Peyer's patch (tissue), 4 donors: Measurements from ENCODE around the gene TNFAIP3. TPM values are rescaled to one million over a fixed set of nuclear protein-coding genes. Genes with fewer than 3 reads are reported as not detected.

Source experiments
- DNase-seq, 3 donors: peaks; one replicate each; pipeline ENCODE4 v3.0.0-alpha.2; 2017 to 2019
- H3K27ac ChIP-seq, 4 donors: fragments of 200-600 bp; sonication (generic); one replicate each; pipeline ENCODE4 v1.5.1; 2016 to 2019
- H3K27me3 ChIP-seq, 2 donors: fragments of 200-600 bp; sonication (generic); one replicate each; pipeline ENCODE4 v1.5.1; 2019
- H3K36me3 ChIP-seq, 3 donors: fragments of 200-600 bp; sonication (generic); one replicate each; pipeline ENCODE4 v1.5.1; 2016 to 2019
- H3K4me1 ChIP-seq, 4 donors: fragments of 200-600 bp; sonication (generic); one replicate each; pipeline ENCODE4 v1.5.1; 2016 to 2019
- H3K4me3 ChIP-seq, 4 donors: fragments of 200-600 bp; sonication (generic); 1 replicate in 3 of 4; 2 replicates in 1 of 4; pipeline ENCODE4 v1.5.1; 2016 to 2019; ENCODE audit warnings: mild to moderate bottlenecking in 1 of 4
- H3K9me3 ChIP-seq, 4 donors: fragments of 200-600 bp; sonication (generic); one replicate each; pipeline ENCODE4 v1.5.1; 2016 to 2019; ENCODE audit warnings: mild to moderate bottlenecking in 1 of 4
- CTCF ChIP-seq, 6 experiments: fragments of 450-650 bp in 4 of 6; fragments of 200-600 bp in 2 of 6; sonication (generic) in 1 of 6; IDR thresholded peaks; one replicate each; pipeline ENCODE4 v1.5.1; 2017 to 2019; ENCODE audit warnings: antibody characterized with exemption in 6 of 6, mild to moderate bottlenecking in 3 of 6, moderate library complexity in 1 of 6
- POLR2A ChIP-seq, 2 donors: fragments of 450-650 bp; IDR thresholded peaks; one replicate each; pipeline ENCODE4 v1.5.1; 2017; ENCODE audit warnings: antibody characterized with exemption in 2 of 2, mild to moderate bottlenecking in 2 of 2, moderate library complexity in 2 of 2
- total RNA-seq, 4 donors: library from RNA; depleted of rRNA; stranded (reverse); fragments of >200 nt; gene quantifications; one replicate each; pipeline ENCODE4 v1.1.0, GENCODE V29; 2016

TNFAIP3 gene
- total RNA-seq, 4 donors from 2014 or later: 19.3 to 66.8 (median 30.6) TPM

- Histone ChIP-seq H3K36me3 (no peaks in the 10 kb centered on the region), H3K4me3 (no peak overlapping the region), H3K4me1 (no peaks in the 10 kb centered on the region), H3K27ac (no peak overlapping the region), H3K9me3 (no peaks in the 10 kb centered on the region), H3K27me3 (no peaks in the 10 kb centered on the region)
- no peak for DNase-seq
- TF ChIP-seq POLR2A (IDR thresholded peaks at IDR 0.05): no peak
- no peak for TF ChIP-seq CTCF (IDR thresholded peaks at IDR 0.05)
Observed at GRCh38 chr6:137910843-137911456, 43.9 kb downstream of the TNFAIP3 start.

DNA sequence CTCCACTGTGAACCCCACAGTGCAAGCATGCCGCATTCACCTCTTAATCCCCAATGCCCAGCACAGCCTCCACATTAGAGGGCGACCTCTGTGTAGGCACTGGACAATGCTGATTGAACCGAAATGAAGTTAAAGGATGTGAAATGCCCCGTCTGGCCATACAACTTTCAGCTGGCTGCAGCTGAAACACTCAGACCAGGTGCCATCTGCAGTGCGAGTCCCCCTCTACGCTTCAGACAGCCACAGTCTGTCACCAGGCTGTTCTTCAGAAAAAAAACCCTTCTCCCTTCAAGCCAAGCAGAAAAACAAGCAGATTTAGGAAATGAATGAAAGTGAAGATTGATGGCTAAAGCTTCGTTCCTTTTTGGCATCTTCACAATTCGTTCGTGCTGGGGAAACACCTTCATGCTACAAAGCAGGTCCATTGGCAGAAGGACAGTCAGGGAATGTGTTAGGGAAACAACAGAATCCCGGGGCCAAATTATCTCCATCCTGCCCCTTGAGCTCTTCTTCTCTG is 44.7 kb downstream of the TNFAIP3 start:
- no peaks in the 10 kb centered on the region for H3K27me3 ChIP-seq
- DNase-seq: no peak
- no peaks in the 10 kb centered on the region for H3K36me3 ChIP-seq
- no peak overlapping the region for H3K27ac ChIP-seq
- H3K9me3 ChIP-seq: no peaks in the 10 kb centered on the region
- TF ChIP-seq POLR2A (IDR thresholded peaks at IDR 0.05) (no peak), CTCF (IDR thresholded peaks at IDR 0.05) (no peak)
- no peaks in the 10 kb centered on the region for H3K4me1 ChIP-seq
- no peak overlapping the region for H3K4me3 ChIP-seq

DNA sequence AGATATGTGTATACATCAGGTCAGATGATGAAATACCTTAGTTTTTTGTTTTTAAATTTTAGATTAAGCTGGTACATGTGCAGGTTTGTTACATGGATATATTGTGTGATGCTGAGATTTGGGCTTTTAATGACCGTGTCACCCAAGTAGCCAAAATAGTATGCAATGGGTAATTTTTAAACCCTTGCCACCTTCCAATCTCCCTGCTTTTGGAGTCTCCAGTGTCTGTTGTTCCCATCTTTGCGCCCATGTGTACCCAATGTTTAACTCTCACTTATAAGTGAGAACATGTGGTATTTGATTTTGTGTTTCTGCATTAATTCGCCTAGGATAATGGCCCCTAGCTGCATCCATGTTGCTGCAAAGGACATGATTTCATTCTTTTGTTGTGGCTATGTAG is 45.8 kb downstream of the TNFAIP3 start:
- no peaks in the 10 kb centered on the region for H3K4me1 ChIP-seq
- no peak overlapping the region for H3K4me3 ChIP-seq
- no peak for DNase-seq
- no peaks in the 10 kb centered on the region for H3K9me3 ChIP-seq
- no peak overlapping the region for H3K27ac ChIP-seq
- H3K27me3 ChIP-seq: no peaks in the 10 kb centered on the region
- TF ChIP-seq POLR2A (IDR thresholded peaks at IDR 0.05) (no peak), CTCF (IDR thresholded peaks at IDR 0.05) (no peak)
- no peaks in the 10 kb centered on the region for H3K36me3 ChIP-seq

GRCh38 chr6:137913434-137913833 is 46.4 kb downstream of the TNFAIP3 start:
- H3K9me3 ChIP-seq: no peaks in the 10 kb centered on the region
- no peak overlapping the region for H3K27ac ChIP-seq
- TF ChIP-seq CTCF (IDR thresholded peaks at IDR 0.05): no peak
- TF ChIP-seq POLR2A (IDR thresholded peaks at IDR 0.05): no peak
- no peak for DNase-seq
- H3K27me3 ChIP-seq: no peaks in the 10 kb centered on the region
- no peak overlapping the region for H3K4me3 ChIP-seq
- H3K36me3 ChIP-seq: no peaks in the 10 kb centered on the region
- H3K4me1 ChIP-seq: no peaks in the 10 kb centered on the region

- Histone ChIP-seq H3K4me3 (no peak overlapping the region), H3K27ac (no peak overlapping the region), H3K36me3 (no peaks in the 10 kb centered on the region), H3K9me3 (no peaks in the 10 kb centered on the region), H3K27me3 (no peaks in the 10 kb centered on the region), H3K4me1 (no peaks in the 10 kb centered on the region)
- TF ChIP-seq POLR2A (IDR thresholded peaks at IDR 0.05): no peak
- TF ChIP-seq CTCF (IDR thresholded peaks at IDR 0.05): no peak
- DNase-seq: no peak
Observed at GRCh38 chr6:137913996-137914529, 47.0 kb downstream of the TNFAIP3 start.
